Liver (tissue), 9 donors: ENCODE data around the gene COG2. TPM values are rescaled to one million over a fixed set of nuclear protein-coding genes. Genes with fewer than 3 reads are reported as not detected.

ENCODE experiments used
- DNase-seq: peaks from one replicate; pipeline ENCODE4 v3.0.0-alpha.2; 2017; ENCODE audit warnings: low spot score
- H3K27ac ChIP-seq, 2 donors: one replicate each; pipeline ENCODE4 v1.7.0; 2013; ENCODE audit warnings: inconsistent platforms in 2 of 2, low read length in 2 of 2, control low read depth in 1 of 2, low read depth in 1 of 2, mild to moderate bottlenecking in 1 of 2
- H3K27me3 ChIP-seq, 4 donors: one replicate each; pipeline versions ENCODE4 v1.6.1 to v1.7.0; 2013; ENCODE audit warnings: low read length in 3 of 4, inconsistent platforms in 1 of 4, mild to moderate bottlenecking in 1 of 4, moderate library complexity in 1 of 4; ENCODE audit not compliant: control insufficient read depth in 4 of 4, insufficient read depth in 4 of 4
- H3K36me3 ChIP-seq, 4 donors: one replicate each; pipeline versions ENCODE4 v1.6.1 to v1.7.0; 2013; ENCODE audit warnings: low read length in 3 of 4, mild to moderate bottlenecking in 3 of 4, low read depth in 1 of 4, moderate library complexity in 1 of 4; ENCODE audit not compliant: control insufficient read depth in 4 of 4, insufficient read depth in 3 of 4
- H3K4me1 ChIP-seq, 4 donors: one replicate each; pipeline versions ENCODE4 v1.6.1 to v1.7.0; 2013; ENCODE audit warnings: low read length in 3 of 4, mild to moderate bottlenecking in 3 of 4, moderate library complexity in 1 of 4; ENCODE audit not compliant: control insufficient read depth in 4 of 4, insufficient read depth in 4 of 4
- H3K4me3 ChIP-seq, 3 donors: one replicate each; pipeline versions ENCODE4 v1.6.1 to v1.7.0; 2013; ENCODE audit warnings: low read length in 3 of 3, control low read depth in 1 of 3, low read depth in 1 of 3, mild to moderate bottlenecking in 1 of 3
- H3K9ac ChIP-seq, 2 donors: one replicate each; pipeline ENCODE4 v1.7.0; 2013; ENCODE audit warnings: low read length in 2 of 2, mild to moderate bottlenecking in 2 of 2, moderate library complexity in 2 of 2, control low read depth in 1 of 2, low read depth in 1 of 2
- H3K9me3 ChIP-seq, 4 donors: one replicate each; pipeline versions ENCODE4 v1.6.1 to v1.7.0; 2013; ENCODE audit warnings: low read length in 3 of 4; ENCODE audit not compliant: control insufficient read depth in 4 of 4
- EGR1 ChIP-seq, 2 donors: IDR thresholded peaks; 2 replicates each; pipeline ENCODE4 v1.6.1; 2016 to 2018; ENCODE audit warnings: antibody characterized with exemption in 2 of 2, low read depth in 2 of 2
- FOXA1 ChIP-seq: IDR thresholded peaks from 2 replicates; pipeline ENCODE4 v1.6.1; 2016; ENCODE audit warnings: antibody characterized with exemption
- GABPA ChIP-seq, 2 donors: IDR thresholded peaks in 1 of 2; conservative IDR thresholded peaks in 1 of 2; 2 replicates each; pipeline ENCODE4 v1.6.1; 2016; ENCODE audit warnings: antibody characterized with exemption in 2 of 2, mild to moderate bottlenecking in 1 of 2, moderate library complexity in 1 of 2
- HNF4A ChIP-seq, 2 donors: conservative IDR thresholded peaks; 2 replicates each; pipeline ENCODE4 v1.6.1; 2016; ENCODE audit warnings: antibody characterized with exemption in 2 of 2, mild to moderate bottlenecking in 2 of 2
- HNF4G ChIP-seq: IDR thresholded peaks from 2 replicates; pipeline ENCODE4 v1.6.1; 2016; ENCODE audit warnings: antibody characterized with exemption
- JUND ChIP-seq, 2 donors: IDR thresholded peaks; 2 replicates each; pipeline ENCODE4 v1.6.1; 2016; ENCODE audit warnings: antibody characterized with exemption in 2 of 2
- NR2F2 ChIP-seq: IDR thresholded peaks from 2 replicates; pipeline ENCODE4 v1.6.1; 2016; ENCODE audit warnings: antibody characterized with exemption
- REST ChIP-seq: IDR thresholded peaks from 2 replicates; pipeline ENCODE4 v1.6.1; 2016; ENCODE audit warnings: antibody characterized with exemption, mild to moderate bottlenecking
- RXRA ChIP-seq, 2 donors: IDR thresholded peaks; 2 replicates each; pipeline ENCODE4 v1.6.1; 2017 to 2018; ENCODE audit warnings: antibody characterized with exemption in 2 of 2, mild to moderate bottlenecking in 1 of 2
- SP1 ChIP-seq: IDR thresholded peaks from 2 replicates; pipeline ENCODE4 v1.6.1; 2018; ENCODE audit warnings: antibody characterized with exemption, mild to moderate bottlenecking
- TAF1 ChIP-seq: conservative IDR thresholded peaks from 2 replicates; pipeline ENCODE4 v1.6.1; 2016; ENCODE audit warnings: antibody characterized with exemption, mild to moderate bottlenecking
- YY1 ChIP-seq: IDR thresholded peaks from 2 replicates; pipeline ENCODE4 v1.6.1; 2016; ENCODE audit warnings: antibody characterized with exemption, mild to moderate bottlenecking
- WGBS: extraction: QIAGEN DNeasy Blood & Tissue Kit; methylation state at CpG from one replicate; pipeline ENCODE4 v1.1.7; 2013; 5-methylcytosine and 5-hydroxymethylcytosine counted together
- polyA plus RNA-seq, 2 donors: library from polyadenylated mRNA; stranded (reverse) in 1 of 2; unstranded in 1 of 2; fragments of 200-250 nt in 1 of 2; fragments of >200 nt in 1 of 2; fragmentation: Nextera tagmentation in 1 of 2; extraction: Ambion mirVana in 1 of 2; gene quantifications; one replicate each; pipeline versions ENCODE4 v1.2.1 to v1.2.3, GENCODE V29; 2013 to 2015
- total RNA-seq, 2 donors: library from RNA; depleted of rRNA; stranded (reverse); fragments of >200 nt; gene quantifications; one replicate each; pipeline ENCODE4 v1.2.3, GENCODE V29; 2014
- TF ChIP-seq, protein P1 (sequence below): IDR thresholded peaks from 2 replicates; pipeline ENCODE4 v1.6.1; 2016; ENCODE audit warnings: antibody characterized with exemption
- TF ChIP-seq, protein P2 (sequence below): fragments of 150-350 bp; IDR thresholded peaks from 2 replicates; pipeline ENCODE4 v1.5.1; 2017; ENCODE audit warnings: improper control_type of control experiment, low read depth, low read length; ENCODE audit not compliant: missing input control
- TF ChIP-seq, protein P3 (sequence below): IDR thresholded peaks from 2 replicates; pipeline ENCODE4 v1.6.1; 2016; ENCODE audit warnings: antibody characterized with exemption
- donor health status: healthy.
- donor health status: healthy.
- donor health status: healthy.
- donor health status: healthy.
- donor health status: healthy.

COG2 gene
- total and polyA plus RNA-seq, 4 donors = 6.4 to 16.1 (median 14.3) TPM

- Histone ChIP-seq H3K27ac (no peak overlapping the region), H3K36me3 (peaks cover 12 to 49% (median 38%) of the 10 kb centered on the region in 4 donors), H3K9me3 (no peaks in the 10 kb centered on the region), H3K9ac (no peak overlapping the region), H3K27me3 (no peaks in the 10 kb centered on the region), H3K4me3 (no peak overlapping the region), H3K4me1 (peaks cover 0 to 3% (median 3%) of the 10 kb centered on the region in 4 donors)
- no peak for DNase-seq
- TF ChIP-seq, protein P1, sequence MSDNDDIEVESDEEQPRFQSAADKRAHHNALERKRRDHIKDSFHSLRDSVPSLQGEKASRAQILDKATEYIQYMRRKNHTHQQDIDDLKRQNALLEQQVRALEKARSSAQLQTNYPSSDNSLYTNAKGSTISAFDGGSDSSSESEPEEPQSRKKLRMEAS = no peak
- TF ChIP-seq TAF1 = no peak
- TF ChIP-seq, protein P2, sequence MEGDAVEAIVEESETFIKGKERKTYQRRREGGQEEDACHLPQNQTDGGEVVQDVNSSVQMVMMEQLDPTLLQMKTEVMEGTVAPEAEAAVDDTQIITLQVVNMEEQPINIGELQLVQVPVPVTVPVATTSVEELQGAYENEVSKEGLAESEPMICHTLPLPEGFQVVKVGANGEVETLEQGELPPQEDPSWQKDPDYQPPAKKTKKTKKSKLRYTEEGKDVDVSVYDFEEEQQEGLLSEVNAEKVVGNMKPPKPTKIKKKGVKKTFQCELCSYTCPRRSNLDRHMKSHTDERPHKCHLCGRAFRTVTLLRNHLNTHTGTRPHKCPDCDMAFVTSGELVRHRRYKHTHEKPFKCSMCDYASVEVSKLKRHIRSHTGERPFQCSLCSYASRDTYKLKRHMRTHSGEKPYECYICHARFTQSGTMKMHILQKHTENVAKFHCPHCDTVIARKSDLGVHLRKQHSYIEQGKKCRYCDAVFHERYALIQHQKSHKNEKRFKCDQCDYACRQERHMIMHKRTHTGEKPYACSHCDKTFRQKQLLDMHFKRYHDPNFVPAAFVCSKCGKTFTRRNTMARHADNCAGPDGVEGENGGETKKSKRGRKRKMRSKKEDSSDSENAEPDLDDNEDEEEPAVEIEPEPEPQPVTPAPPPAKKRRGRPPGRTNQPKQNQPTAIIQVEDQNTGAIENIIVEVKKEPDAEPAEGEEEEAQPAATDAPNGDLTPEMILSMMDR = no peak
- TF ChIP-seq EGR1 (IDR thresholded peaks at IDR 0.05; ENCODE audit: low read depth in 2 of 2) = no peak
- TF ChIP-seq HNF4A (conservative IDR thresholded peaks at IDR 0.05) = no peak
- no peak for TF ChIP-seq JUND (IDR thresholded peaks at IDR 0.05)
- no peak for TF ChIP-seq HNF4G
- no peak for TF ChIP-seq YY1
- no peak for TF ChIP-seq FOXA1
- no peak for TF ChIP-seq GABPA (IDR thresholded peaks at IDR 0.05 in 1 of 2, conservative IDR thresholded peaks at IDR 0.05 in 1 of 2)
- WGBS = 93% methylated on average over 6 of the region's 6 CpGs
Measured at GRCh38 chr1:230693221-230693620, 50.9 kb downstream of the COG2 start.

- Histone ChIP-seq H3K27me3 (no peaks in the 10 kb centered on the region), H3K9me3 (no peaks in the 10 kb centered on the region), H3K27ac (no peak overlapping the region), H3K36me3 (peaks cover 11 to 45% (median 36%) of the 10 kb centered on the region in 4 donors), H3K9ac (no peak overlapping the region), H3K4me3 (no peak overlapping the region), H3K4me1 (peaks cover 0 to 5% (median 3%) of the 10 kb centered on the region in 4 donors)
- 89% methylated on average over 8 of the region's 8 CpGs for WGBS
- no peak for TF ChIP-seq SP1
- no peak for TF ChIP-seq GABPA (IDR thresholded peaks at IDR 0.05 in 1 of 2, conservative IDR thresholded peaks at IDR 0.05 in 1 of 2)
- TF ChIP-seq HNF4A (conservative IDR thresholded peaks at IDR 0.05) = no peak
- no peak for TF ChIP-seq HNF4G
- TF ChIP-seq, protein P2 = no peak
- TF ChIP-seq RXRA (IDR thresholded peaks at IDR 0.05) = no peak
- no peak for TF ChIP-seq REST
- no peak for TF ChIP-seq NR2F2
- TF ChIP-seq, protein P3, sequence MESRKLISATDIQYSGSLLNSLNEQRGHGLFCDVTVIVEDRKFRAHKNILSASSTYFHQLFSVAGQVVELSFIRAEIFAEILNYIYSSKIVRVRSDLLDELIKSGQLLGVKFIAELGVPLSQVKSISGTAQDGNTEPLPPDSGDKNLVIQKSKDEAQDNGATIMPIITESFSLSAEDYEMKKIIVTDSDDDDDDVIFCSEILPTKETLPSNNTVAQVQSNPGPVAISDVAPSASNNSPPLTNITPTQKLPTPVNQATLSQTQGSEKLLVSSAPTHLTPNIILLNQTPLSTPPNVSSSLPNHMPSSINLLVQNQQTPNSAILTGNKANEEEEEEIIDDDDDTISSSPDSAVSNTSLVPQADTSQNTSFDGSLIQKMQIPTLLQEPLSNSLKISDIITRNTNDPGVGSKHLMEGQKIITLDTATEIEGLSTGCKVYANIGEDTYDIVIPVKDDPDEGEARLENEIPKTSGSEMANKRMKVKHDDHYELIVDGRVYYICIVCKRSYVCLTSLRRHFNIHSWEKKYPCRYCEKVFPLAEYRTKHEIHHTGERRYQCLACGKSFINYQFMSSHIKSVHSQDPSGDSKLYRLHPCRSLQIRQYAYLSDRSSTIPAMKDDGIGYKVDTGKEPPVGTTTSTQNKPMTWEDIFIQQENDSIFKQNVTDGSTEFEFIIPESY = no peak
- TF ChIP-seq, protein P1 = no peak
- TF ChIP-seq YY1 = no peak
- DNase-seq = no peak
Measured at GRCh38 chr1:230693777-230694176, 51.5 kb downstream of the COG2 start.
